GM10248 (cell line): ENCODE measurements around the gene CRY1.

Experiments used
- CTCF ChIA-PET: fragments of 300-600 bp; sonication (Branson Sonifier 250); formaldehyde crosslinking; extraction: SDS; loops from one replicate; lab custom pipeline; 2021; ENCODE audit warnings: antibody characterized with exemption; lab: Yijun Ruan, JAX
- POLR2A ChIA-PET: fragments of 350-650 bp; sonication (Branson Sonifier 250); formaldehyde crosslinking; extraction: SDS; loops from one replicate; lab custom pipeline; 2020; ENCODE audit warnings: antibody characterized with exemption; lab: Yijun Ruan, JAX
- DNase-seq: peaks from one replicate; pipeline ENCODE4 v3.0.0; 2012; ENCODE audit errors: extremely low spot score
- CTCF ChIP-seq: IDR thresholded peaks from 2 replicates; pipeline ENCODE4 v1.5.1; 2012; ENCODE audit warnings: mild to moderate bottlenecking, low read depth; ENCODE audit errors: extremely low read depth, missing control alignments, control extremely low read depth

Gene CRY1

GRCh38 chr12:107035733-107036132 lies 57.6 kb downstream of the CRY1 start:
- TF ChIP-seq CTCF = no peak
- DNase-seq = no peak
- CTCF ChIA-PET = interaction anchor here (1.3 kb wide), 1 partner anchor 8 kb away, joined by 4 read pairs; no protein-coding TSS in a partner anchor
- POLR2A ChIA-PET = no interaction called here

GRCh38 chr12:107033758-107034739 lies 59.3 kb downstream of the CRY1 start:
- no peak for TF ChIP-seq CTCF
- DNase-seq = no peak
- CTCF ChIA-PET = no interaction called here
- POLR2A ChIA-PET = no interaction called here

- DNase-seq = no peak
- POLR2A ChIA-PET = no interaction called here
- TF ChIP-seq CTCF = no peak
- CTCF ChIA-PET = no interaction called here
Measured at GRCh38 chr12:107032266-107032665, 61.1 kb downstream of the CRY1 start.

- no peak for TF ChIP-seq CTCF
- ChIA-PET CTCF (interaction anchor here (0.7 kb wide), 1 partner anchor 73 kb away, joined by 3 read pairs; no protein-coding TSS in a partner anchor), POLR2A (no interaction called here)
- DNase-seq = no peak
Measured at GRCh38 chr12:107031061-107031460, 62.3 kb downstream of the CRY1 start.

- DNase-seq = no peak
- ChIA-PET POLR2A (no interaction called here), CTCF (no interaction called here)
- no peak for TF ChIP-seq CTCF
Measured at GRCh38 chr12:107029081-107029480, 64.3 kb downstream of the CRY1 start.

- TF ChIP-seq CTCF = no peak
- CTCF ChIA-PET = no interaction called here
- POLR2A ChIA-PET = no interaction called here
- DNase-seq = no peak
Measured at GRCh38 chr12:107027636-107028053, 65.7 kb downstream of the CRY1 start.
